Retinal pigment epithelial cell (primary cell): ENCODE results near the gene GPX6.
"Not testable (repeated sequence)": the region's sequence is repeated elsewhere in the genome, so short reads cannot be mapped to it uniquely, and the experiment has no call there.

ENCODE experiments used
- DNase-seq: peaks from one replicate; pipeline ENCODE4 v3.0.0-alpha.2; 2010; ENCODE audit warnings: low read depth
- H3K4me3 ChIP-seq: 2 replicates; pipeline ENCODE4 v1.5.1; 2011; ENCODE audit warnings: mild to moderate bottlenecking, low read length, control low read depth, moderate library complexity
- CTCF ChIP-seq: conservative IDR thresholded peaks from 2 replicates; pipeline ENCODE4 v1.5.1; 2011; ENCODE audit warnings: low read depth, low read length, control low read depth, inconsistent platforms

Gene GPX6

GRCh38 chr6:28523241-28523622, 7.6 kb upstream of the GPX6 start:
- no peak for TF ChIP-seq CTCF
- no peak for DNase-seq

GRCh38 chr6:28522594-28523240, 7.1 kb upstream of the GPX6 start:
- H3K4me3 ChIP-seq: no peak overlapping the region
- TF ChIP-seq CTCF: no peak
- no peak for DNase-seq

More at GRCh38 chr6:28523241-28523622, 7.6 kb upstream of the GPX6 start:
- H3K4me3 ChIP-seq: no peak overlapping the region

- no peak for DNase-seq
- no peak for TF ChIP-seq CTCF
- no peak overlapping the region for H3K4me3 ChIP-seq
Measured at GRCh38 chr6:28517964-28518363, 2.4 kb upstream of the GPX6 start.

GRCh38 chr6:28512387-28512786, 3.2 kb downstream of the GPX6 start:
- DNase-seq, H3K4me3 ChIP-seq: not testable (repeated sequence)

GRCh38 chr6:28511628-28512300, 3.8 kb downstream of the GPX6 start:
- DNase-seq: no peak
- TF ChIP-seq CTCF: no peak
- no peak overlapping the region for H3K4me3 ChIP-seq

GRCh38 chr6:28506807-28507475, 8.7 kb downstream of the GPX6 start:
- no peak overlapping the region for H3K4me3 ChIP-seq
- TF ChIP-seq CTCF: no peak
- no peak for DNase-seq

- no peak for TF ChIP-seq CTCF
- DNase-seq: no peak
- H3K4me3 ChIP-seq: no peak overlapping the region
Measured at GRCh38 chr6:28505733-28506132, 9.9 kb downstream of the GPX6 start.

- not testable (repeated sequence) for DNase-seq, H3K4me3 ChIP-seq
Measured at GRCh38 chr6:28502709-28503305, 12.8 kb downstream of the GPX6 start.

- not testable (repeated sequence) for H3K4me3 ChIP-seq, DNase-seq
Measured at GRCh38 chr6:28502136-28502535, 13.5 kb downstream of the GPX6 start.
